ENCODE data around the gene SULT1C4.

DNA sequence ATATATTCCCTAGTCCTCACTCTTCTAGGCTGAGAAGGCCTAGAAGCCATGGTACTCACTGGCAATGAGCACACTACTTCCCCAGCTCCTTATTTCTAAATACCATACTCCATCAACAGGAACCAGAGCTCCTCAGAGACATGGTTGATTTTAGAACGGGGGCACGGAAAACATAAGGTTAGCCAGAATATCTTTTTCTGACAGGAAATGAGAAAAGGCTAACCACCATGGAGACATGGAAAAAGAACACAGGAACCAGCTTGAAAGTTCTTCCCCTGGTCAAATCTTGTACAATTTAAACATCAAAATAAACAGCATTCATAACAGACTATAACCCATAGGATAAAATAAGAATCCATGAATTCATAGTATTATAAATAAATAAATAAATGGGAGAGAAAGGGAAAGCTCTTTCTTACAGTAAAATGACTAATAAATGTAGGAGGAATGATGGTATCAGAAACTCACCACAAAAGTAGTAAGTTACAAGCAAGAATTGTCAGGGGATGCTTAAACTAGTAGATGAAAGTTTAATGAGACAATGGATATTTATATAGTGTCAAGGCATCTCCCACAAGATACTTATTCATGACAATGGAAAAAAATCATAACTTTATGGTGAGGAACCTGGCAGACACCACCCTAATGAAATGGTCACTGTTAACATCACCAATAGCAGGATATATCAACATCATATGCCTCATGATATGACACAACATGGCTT is 50.7 kb downstream of the SULT1C4 start:
- no peak for TF ChIP-seq POLR2A (IDR thresholded peaks at IDR 0.05)
- TF ChIP-seq, protein P1, sequence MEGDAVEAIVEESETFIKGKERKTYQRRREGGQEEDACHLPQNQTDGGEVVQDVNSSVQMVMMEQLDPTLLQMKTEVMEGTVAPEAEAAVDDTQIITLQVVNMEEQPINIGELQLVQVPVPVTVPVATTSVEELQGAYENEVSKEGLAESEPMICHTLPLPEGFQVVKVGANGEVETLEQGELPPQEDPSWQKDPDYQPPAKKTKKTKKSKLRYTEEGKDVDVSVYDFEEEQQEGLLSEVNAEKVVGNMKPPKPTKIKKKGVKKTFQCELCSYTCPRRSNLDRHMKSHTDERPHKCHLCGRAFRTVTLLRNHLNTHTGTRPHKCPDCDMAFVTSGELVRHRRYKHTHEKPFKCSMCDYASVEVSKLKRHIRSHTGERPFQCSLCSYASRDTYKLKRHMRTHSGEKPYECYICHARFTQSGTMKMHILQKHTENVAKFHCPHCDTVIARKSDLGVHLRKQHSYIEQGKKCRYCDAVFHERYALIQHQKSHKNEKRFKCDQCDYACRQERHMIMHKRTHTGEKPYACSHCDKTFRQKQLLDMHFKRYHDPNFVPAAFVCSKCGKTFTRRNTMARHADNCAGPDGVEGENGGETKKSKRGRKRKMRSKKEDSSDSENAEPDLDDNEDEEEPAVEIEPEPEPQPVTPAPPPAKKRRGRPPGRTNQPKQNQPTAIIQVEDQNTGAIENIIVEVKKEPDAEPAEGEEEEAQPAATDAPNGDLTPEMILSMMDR (IDR thresholded peaks at IDR 0.05), result no peak

All from uterus (tissue), 2 donors.